T-helper 9 cell (primary cell): Measurements from ENCODE around the gene CALML4.
"Not testable (repeated sequence)": the region's sequence is repeated elsewhere in the genome, so short reads cannot be mapped to it uniquely, and the experiment has no call there.

Experiments used
- DNase-seq: peaks from one replicate; pipeline ENCODE4 v3.0.0-alpha.2; 2020

Gene CALML4

DNA sequence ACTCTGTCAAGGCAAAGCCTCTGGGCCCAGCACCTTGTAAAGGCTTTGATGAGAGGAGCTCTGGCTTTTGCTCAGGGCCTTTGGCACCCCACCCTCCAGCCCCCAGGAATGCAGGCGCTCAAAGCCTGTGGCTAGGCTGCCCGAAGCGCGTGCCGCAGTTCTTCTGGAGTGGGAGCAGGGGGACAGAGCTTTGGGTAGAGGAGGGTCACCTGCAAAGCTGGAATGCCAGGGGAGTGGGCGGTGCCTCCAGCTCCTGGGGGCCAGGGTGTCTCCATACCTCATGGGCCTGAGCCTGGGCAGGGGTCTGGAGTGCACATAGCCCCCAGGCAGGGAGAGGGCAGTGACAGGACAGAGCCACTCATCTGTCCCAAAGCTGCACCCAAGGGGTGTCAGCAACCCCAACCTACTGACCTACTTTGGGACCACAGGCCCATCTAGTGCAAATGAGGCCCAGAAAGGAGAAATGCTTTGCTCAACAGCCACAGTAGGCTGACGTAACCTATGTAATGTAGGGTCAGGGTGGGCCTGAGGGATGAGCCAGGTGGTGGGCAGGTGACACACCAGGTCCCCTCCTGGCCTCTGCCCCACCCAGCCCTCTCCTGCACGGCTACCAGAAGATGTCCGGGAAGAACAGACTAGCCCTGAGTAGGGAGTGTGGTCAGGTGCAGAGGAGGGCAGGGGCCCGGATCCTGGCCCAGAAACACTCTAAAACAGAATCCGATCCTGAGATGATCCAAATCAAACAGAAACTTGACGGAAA lies 2.2 kb upstream of the CALML4 start:
- no peak for DNase-seq

DNA sequence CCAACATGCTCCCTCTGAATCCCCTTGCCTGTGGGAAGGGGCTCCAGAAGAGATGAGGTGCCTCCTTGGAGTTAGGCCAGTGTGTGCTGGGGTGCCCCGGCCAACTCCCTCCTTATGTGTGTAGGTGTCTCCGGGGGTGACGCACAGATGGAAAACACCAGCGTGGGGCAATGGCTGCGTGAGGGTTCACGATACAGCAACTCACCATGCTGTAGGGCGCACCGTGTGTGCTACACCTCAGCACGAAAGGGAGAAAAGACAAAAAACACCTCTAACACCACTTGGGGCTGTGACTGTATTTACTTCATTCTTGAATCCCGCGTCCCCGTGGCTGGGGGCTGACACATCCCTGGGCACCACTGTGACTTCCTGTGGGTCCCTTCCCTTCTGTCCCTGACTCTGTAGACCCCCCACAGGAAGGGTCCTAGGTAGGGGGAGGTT lies 1.6 kb upstream of the CALML4 start:
- DNase-seq: no peak

DNA sequence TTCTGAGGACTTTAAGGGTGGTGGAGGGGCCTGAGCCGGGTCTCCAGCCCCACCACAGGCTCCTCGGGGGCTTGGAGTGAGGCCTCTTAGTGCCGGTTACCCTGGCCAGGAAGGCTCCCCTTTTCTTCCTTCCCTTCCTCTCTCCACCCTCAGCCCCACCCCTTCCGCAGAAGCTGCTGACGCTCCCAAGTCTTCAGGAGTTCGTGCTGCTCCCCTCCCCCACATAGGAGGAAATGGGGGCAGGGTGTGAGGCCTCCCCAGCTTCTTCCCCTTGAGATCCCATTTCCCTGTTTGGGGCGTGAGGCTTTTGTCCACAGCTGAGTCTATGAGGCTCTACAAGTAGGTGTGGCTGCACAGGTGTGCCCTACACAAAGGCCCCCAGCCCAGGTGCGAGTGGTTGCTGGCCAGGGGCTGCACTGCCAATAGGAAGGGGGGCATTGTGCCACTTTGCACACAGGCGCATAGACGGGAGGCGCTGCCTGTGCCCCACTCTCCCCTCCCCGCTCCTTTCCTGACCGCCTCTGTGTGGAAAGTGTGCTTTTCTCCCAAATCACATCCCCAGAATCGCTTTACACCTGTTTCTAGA lies 915 bp upstream of the CALML4 start:
- no peak for DNase-seq

DNA sequence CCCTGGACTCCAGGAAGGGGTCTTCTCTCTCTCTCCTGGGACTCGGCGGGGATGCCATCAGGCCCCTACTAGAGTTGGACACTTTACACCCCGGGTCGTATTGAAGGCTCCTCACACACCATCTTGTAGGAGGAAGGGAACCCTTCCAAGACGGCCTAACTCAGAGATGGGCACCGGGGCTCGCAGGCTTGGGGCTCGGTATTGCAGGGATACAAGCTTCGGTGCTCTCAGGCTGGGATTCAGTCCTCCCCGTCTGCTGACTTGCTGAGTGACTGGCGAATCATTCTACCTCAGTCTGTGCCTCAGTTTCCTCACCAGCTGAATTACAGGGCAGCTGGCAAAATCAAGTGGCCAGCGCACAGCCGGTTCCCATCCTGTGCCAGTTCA lies 419 bp upstream of the CALML4 start:
- no peak for DNase-seq

DNA sequence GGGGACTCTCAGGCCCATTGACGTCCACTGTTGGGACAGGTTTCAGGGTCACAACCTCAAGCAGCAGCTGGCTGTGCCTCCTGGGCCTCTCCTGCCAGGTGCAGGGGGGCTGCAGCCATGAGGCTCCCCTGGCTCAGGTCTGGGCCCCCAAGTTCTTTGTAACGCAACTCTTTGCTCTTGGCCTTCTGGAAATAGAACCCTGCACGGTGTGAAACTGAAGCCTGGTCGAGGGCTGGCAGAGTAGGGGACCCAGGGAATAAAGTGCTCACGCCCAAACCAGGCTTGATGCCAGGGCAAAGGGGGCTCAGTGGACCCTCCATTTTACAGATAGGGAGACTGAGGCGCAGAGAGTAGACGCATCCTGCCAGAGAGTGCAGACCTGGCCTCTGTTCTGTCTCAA lies 771 bp downstream of the CALML4 start:
- no peak for DNase-seq

DNA sequence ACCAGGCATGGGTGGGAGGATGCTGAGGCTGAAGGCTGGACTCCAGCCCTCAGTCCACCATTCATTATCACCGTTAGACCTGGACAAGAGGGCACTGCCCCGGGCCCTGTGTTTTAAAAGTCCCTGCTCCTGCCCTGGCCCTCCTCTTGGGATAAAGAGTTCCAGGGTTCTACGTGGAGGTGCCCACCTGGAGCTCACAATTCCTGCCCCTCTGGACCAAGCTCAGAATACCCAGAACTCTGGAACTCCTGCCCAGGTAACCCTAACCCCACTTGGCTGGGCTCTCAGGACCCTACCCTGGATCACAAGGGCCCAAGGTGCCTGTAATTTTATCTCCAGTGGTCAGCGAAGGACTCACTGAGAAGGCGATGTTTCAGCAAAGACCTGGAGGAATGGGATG lies 1.2 kb downstream of the CALML4 start:
- no peak for DNase-seq

DNA sequence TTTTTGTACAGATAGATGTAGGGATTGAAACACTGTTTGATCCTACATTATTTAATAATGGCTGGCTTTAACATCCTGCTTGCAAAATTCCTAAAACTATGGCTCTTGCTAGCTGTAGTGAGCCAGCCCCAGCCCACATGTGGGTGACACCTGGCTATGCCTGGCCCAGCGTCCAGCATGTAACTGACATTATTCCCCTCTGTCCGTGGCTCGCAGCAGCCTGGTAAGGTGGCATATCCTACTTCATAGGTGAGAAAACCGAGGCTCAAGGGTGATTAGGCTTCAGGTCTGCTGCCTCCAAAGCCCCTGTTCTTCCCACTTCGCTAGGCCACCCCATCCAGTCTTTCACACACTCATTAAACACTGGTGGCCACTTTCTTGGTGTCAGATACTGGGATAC lies 1.6 kb downstream of the CALML4 start:
- DNase-seq: no peak

DNA sequence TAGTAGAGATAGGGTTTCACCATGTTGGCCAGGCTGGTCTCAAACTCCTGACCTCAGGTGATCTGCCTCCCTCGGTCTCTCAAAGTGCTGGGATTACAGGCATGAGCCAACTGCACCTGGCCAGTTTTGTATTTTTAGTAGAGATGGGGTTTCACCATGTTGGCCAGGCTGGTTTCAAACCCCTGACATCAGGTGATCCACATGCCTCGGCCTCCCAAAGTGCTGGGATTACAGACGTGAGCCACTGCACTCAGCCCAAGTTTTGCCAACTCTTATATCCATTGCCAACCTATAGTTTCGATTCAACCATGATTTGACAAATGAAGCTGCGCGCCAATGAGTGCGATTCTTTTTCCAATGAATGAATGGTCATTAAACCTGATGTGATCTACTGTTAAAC lies 2.1 kb downstream of the CALML4 start:
- not testable (repeated sequence) for DNase-seq

DNA sequence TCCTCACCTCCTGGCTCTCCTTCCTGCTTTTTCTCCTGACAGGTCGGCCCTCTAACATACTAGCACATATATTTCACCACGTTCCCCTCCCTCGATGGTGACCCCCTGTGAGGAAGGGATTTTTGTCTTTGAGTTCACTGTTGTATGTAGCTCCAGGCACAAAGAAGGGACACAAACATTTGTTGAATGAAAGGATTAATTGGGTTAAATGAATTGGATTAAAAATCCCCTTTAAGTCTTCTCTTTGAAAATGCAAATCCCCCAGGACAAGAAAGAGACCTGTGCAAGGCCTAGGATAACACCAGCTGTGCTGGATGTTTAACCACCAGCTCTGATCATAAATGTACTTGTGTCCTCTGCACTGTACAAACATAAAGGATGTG lies 3.3 kb downstream of the CALML4 start:
- no peak for DNase-seq

DNA sequence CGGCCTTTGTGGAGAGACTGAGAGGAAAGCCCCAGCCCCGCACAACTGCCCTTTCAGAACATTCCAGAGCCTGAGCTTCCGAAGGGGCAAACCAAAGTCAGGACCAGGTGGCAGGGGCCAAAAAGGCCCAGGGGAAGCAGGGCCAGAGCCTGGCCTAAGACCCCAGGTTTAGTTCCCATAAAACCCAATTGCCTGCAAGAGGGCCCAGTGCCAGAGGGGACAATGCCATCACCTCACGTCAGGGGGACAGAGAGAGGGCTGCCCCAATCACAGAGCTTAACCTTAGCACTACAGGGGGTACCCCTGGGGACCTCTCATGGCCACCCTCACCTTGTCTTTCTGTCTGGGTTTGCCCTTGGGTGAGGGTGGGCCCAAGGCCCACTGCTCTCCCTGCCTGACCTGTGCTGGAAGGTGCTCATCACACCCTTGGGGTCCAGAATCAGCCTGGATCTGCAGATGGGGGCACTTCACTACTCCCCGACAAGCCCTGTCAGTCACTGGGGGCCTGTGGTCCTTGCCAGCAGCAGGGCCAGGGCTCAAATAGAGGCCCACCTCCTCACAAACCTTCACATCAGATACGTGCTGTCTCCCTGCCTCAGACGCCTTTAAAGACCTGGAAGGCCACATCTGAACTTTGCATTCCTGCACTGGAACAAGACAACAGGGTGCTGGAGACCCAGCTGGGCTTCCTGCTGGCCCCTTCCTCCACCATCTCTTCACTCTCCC lies 3.8 kb downstream of the CALML4 start:
- no peak for DNase-seq

DNA sequence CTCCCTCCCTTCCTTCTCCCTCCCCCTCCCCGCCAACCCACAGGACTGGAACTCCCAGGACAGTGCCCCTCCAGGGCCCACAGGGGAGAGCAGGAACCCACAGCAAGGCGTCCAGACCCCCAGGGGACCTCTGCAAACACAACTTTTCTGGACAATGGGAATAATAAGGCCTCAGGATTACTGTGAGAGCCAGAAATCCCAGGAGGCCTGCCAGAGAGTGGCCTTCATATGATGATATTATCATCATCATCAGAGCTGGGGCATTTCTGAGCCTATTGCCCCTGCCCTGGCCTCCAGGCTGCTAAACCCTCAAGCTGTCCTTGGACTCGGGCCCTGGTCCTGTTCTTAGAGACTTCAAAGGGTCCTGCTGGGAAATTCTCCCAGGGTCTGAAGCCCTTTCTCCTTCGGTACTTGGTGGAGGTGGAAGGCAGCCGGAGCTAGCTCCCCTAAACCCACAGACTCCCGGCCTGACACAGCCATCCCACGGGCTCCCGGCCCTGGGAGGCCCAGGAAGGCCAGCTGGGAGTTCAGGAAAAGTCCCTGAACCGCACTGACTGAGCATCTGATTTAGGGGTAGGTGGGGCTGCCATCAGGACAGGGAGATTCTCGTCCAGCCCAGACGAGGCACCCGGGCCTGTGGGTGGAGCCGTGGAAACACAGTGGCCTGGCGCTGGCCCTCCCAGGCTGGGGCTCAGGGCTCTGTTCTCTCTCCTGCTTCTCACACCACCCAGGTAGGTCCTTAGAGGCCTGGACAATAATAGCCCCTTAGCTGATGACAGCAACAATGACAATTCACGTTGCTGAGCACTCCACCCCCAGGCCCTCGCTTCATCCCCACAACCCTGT lies 4.9 kb downstream of the CALML4 start:
- no peak for DNase-seq

DNA sequence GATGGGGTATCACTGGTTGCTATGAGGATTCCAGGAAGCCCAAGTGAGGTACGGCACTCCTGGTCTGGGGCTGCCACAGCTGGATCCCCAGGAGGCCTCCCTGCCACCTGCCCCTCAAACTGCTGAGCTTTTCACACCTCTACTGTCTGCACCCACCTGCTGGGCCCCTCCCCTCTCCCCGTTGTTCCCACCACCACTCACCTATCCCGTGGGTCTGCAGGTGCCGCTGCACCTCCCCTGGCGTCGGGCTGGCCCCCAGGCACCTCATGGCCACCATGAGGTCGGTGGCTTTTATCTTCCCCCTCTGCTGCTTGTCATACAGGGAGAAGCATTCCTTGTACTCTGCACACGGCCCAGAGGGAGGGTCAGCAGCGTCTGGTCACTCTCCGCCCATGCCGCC lies 5.8 kb downstream of the CALML4 start:
- no peak for DNase-seq

DNA sequence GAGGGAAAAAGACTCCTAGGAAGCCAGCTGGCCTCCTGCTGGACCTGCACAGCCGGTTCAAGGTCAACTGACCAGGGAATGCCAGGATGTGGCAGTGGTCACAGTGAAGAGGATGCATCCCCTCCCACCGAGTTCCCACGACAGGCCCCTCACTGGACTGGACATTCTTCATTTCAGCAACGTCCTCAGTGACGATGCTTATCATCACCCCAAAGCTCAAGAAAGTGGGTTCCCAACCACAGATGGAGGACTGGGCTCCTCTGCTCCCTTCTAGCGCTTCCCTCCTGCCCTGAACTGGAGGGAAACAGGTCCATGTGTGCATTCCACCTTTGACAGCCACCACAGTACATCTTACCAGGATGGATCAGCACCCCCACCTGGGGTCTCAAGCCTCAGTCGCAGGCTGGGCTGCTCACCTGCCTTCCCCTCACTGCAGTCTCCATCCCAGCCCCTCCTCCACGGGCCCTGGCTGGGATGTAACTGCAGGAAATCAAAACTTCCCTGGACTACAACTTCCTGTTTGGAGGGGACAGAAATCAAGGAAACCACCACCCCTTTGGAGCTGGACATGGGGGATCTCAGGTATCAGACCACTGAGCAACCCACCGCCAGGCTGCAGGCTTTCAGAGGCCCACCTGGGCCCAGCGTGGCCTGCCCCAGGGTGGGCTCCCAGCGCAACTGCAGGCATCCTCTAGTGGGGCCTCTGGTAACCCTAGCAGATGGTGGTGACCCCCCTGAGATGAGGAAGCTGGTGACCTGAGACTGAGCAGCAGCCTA lies 7.3 kb downstream of the CALML4 start:
- DNase-seq: no peak

DNA sequence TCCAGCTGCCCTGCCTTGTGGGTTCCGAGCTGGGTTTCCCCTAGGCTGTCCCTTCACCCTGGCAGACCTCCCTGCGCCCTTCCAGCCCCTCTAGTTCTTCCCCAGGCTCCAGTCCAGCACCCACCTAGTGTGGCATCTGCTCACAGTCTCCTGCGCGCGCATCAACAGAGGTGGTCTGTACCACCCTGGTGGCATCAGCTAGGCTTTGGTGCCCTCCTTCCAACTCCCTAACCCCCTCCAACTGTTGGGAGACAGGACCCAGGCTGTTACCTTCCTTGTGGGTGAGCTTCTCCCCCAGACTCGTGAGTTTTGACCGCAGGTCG lies 8.0 kb downstream of the CALML4 start:
- DNase-seq: no peak

DNA sequence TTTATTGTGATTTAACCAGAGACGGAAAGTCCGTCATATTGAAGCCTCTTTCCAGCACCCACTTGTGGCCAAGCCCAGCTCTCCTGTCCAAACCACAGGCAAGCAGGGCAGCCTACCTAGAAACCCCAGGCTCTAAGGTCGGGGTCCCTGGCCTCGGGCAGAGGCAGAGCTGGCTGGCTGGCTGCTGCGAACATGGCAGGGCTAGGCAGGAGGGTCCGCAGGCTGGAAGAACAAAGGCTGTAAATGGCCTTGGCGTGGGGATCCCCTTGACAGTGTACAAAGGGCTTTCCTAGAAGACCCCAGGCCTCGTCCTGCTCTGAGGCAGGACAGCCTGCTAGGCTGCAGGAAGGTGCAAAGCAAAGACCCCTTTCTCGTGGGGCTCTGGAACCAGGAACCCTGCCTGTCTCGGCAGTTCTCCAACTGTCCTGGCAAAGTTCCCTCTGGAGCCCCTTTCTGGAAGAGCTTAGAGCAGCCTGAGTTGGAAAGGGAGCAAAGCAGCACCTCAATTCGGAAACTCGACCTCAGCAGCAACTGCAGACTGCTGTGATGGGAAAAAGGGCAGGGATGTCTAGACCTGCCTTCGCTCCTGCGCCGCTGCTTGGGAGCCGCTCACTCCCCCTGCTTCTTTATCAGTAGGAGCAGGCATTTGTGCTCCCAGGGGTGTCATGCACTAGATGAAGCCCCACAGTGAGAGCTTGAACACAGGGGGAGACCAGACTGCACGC lies 8.5 kb downstream of the CALML4 start:
- DNase-seq: no peak

DNA sequence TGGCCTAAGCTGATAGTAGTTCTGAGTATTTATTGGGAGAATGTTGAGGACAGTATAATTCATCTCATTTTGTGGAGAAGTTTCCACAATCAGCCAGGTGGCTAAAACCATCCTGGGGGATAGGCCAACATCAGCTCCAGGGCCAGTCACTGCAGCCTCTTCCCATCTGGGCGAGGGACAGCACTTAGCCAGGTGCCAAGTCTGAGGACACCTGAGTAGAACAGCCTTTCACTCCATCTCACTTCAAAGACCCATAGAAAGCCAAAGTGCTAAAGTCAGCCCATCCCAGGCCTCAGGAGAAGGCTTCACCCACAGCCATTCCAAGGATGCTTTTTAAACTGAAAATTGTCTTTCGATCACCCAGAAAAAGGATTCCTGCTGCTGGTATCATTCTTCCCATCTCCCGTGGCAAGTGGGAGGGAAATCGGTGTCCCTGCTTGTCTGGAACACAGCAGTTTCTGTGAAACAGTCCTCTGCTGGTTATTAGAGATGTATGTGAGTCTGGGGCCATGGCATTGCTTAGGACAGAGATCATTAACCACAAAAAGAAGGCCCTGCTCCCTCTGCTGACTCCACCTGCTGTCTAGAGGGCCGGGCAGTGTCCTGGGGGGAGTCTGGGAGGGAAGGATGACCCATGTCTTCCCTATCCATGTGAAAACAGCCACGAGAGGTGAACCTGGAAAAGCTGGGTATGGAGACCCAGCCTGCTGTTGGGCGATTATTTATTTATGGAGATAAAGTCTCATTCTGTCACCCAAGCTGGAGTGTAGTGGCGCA lies 9.6 kb downstream of the CALML4 start:
- no peak for DNase-seq

DNA sequence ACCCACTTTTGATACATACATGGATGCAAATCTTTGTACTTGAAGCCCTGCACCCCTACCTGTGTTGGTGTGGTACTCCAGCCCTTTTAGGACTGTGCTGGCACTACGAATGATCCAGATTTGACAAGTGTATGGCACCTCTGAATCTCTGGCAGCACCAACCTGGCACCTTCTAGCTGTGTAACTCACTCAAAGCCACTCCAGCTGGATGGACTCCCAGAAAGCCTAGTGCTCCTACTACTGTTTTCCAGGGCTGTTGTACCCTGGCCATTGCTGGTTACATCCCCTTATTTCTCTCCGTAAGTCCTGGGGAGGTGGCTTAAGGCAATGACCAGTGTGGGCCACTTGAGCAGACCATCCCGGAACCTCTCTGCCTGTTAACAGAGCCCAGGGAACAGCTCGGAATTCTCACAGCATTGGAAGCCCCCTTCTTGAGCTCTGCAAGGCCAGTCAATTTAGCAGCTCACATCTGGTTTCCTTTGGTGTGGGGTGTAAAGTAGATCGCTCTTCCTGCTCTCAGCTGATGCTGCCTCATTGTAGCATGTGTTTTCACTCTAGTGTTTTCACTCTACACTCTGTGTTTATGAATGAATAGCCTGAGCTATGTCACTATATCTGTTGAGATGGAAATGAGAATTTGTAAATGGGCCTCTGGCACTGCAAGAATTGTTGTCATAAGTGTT lies 12.2 kb downstream of the CALML4 start:
- DNase-seq: no peak

DNA sequence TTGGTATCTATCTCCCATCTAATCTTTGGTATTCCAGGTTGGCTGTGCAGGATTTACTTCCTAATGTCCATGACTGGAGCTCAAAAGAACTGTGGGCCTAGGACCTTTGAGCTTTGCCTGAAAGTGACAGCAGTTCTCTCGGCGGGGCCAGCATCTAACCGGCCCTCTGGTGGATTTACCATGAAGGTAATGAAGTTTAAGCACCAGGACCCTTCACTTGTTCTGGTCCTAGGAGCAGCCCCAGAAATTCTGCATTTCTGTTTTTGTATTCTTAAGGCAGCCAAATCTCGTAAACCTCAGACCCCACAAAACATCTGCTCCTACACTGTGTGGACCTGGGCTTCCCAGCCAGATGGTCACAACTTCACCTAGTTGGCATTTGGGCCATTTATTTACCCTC lies 13.0 kb downstream of the CALML4 start:
- DNase-seq: no peak

DNA sequence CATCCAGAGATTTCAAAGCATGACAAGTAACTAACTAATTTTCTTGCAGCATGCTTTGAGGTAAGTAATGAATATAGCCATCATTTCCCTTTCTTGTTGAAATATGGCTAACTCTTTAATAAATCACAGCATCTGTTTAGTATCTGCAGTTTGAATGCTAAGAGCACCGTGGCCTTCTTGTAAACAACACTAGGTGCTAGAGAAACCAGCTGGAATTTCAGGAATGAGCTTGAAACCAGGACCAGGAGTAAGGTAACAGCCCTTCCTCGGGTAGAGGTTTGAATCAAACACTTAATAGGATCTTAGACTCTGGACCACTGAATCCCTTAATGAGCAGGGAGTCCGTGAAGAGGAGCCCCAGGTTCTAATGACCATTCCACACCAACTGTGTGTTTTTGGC lies 13.6 kb downstream of the CALML4 start:
- DNase-seq: no peak

DNA sequence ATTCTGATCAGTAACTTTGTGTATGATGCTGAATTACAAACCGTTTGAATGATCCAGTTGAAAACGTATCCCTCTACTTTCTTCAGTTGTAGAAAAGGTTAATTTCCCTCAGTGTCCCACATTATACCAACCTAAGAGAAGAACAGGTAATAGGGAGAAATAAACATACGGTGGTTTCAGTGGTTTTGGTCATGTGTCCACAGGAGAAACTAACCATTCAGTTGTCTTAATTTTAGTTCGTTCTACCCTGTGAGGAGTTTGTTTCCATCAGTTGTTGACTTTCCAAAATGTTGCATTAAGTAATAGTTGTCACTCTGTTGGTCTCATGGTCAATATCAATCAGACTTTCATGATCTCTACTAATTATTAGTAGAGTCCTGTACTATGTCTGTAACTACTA lies 15.1 kb downstream of the CALML4 start:
- DNase-seq: no peak

DNA sequence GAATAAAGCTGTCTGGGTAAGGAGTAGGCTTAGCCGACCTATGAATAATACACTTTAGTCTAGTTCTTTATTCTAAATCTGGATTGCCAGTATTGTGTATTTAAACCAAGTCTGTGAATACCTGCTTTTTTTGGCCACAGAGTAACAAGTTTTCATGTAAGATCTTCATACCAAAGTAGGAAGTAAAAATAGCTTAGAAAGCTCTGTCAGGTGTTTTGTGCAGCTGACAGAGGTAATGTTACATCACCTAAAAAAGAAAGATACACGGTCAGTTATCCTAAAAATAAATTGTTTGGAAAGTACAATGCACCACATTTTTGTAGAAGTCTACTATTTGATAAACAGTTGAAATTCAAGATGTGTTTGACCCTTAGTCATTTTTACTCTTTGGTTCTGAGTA lies 16.5 kb downstream of the CALML4 start:
- DNase-seq: no peak
